ENCODE data around the gene DLG1.

The DLG1 gene

GRCh38 chr3:197297476-197298340 lies 704 bp downstream of the DLG1 start:
- TF ChIP-seq CTCF (IDR thresholded peaks at IDR 0.05; ENCODE audit: extremely low read depth, missing control alignments): no peak
- peak; percentile 94 for DNase-seq (ENCODE audit: low spot score)

GRCh38 chr3:197297002-197297401 lies 1.4 kb downstream of the DLG1 start:
- DNase-seq (ENCODE audit: low spot score): peak; percentile 18
- TF ChIP-seq CTCF (IDR thresholded peaks at IDR 0.05; ENCODE audit: extremely low read depth, missing control alignments): no peak

- no peak for DNase-seq (ENCODE audit: low spot score)
- TF ChIP-seq CTCF (IDR thresholded peaks at IDR 0.05; ENCODE audit: extremely low read depth, missing control alignments): no peak
Observed at GRCh38 chr3:197296545-197296944, 1.9 kb downstream of the DLG1 start.

GRCh38 chr3:197295871-197296270 lies 2.5 kb downstream of the DLG1 start:
- TF ChIP-seq CTCF (IDR thresholded peaks at IDR 0.05; ENCODE audit: extremely low read depth, missing control alignments): no peak
- DNase-seq (ENCODE audit: low spot score): no peak

- no peak for TF ChIP-seq CTCF (IDR thresholded peaks at IDR 0.05; ENCODE audit: extremely low read depth, missing control alignments)
- DNase-seq (ENCODE audit: low spot score): no peak
Observed at GRCh38 chr3:197293605-197294237, 4.7 kb downstream of the DLG1 start.

- TF ChIP-seq CTCF (IDR thresholded peaks at IDR 0.05; ENCODE audit: extremely low read depth, missing control alignments): no peak
- no peak for DNase-seq (ENCODE audit: low spot score)
Observed at GRCh38 chr3:197292648-197293047, 5.8 kb downstream of the DLG1 start.

- DNase-seq (ENCODE audit: low spot score): no peak
- TF ChIP-seq CTCF (IDR thresholded peaks at IDR 0.05; ENCODE audit: extremely low read depth, missing control alignments): no peak
Observed at GRCh38 chr3:197292083-197292646, 6.2 kb downstream of the DLG1 start.

All from GM20000 (cell line).